LNCaP clone FGC (cell line): ENCODE results near the gene PFN4.
"Not testable (repeated sequence)": the region's sequence is repeated elsewhere in the genome, so short reads cannot be mapped to it uniquely, and the experiment has no call there.

Experiments used
- DNase-seq: peaks from one replicate; pipeline ENCODE4 v3.0.0-alpha.2; 2011; ENCODE audit warnings: low read depth
- H3K4me3 ChIP-seq: 2 replicates; pipeline ENCODE4 v1.5.1; 2011; ENCODE audit warnings: mild to moderate bottlenecking, low read depth, low read length, control low read depth
- TF ChIP-seq, protein P1 (sequence below): IDR thresholded peaks from 2 replicates; pipeline ENCODE4 v1.5.1; 2012; ENCODE audit warnings: mild to moderate bottlenecking; ENCODE audit not compliant: control insufficient read depth, insufficient read depth; ENCODE audit errors: extremely low read depth

Gene PFN4

DNA sequence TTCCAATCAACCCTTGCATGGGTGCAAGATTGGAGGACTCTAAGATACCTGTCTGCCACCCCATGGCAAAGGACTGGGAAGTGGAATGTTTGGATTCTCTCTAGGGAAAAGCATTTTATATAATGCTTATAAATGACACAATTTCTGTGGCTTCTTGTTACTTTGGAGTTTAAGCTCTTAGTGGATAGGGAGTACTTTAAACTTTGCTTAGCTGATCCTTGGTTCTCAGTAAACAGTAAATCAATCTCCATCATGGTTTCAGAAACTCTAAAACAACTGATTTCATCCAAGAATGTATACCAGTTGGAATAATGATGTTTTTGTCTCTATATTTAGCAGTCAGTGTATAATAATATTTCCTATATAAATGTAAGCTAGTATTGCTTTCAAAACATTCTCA is 37.6 kb upstream of the PFN4 start:
- no peak for DNase-seq
- TF ChIP-seq, protein P1, sequence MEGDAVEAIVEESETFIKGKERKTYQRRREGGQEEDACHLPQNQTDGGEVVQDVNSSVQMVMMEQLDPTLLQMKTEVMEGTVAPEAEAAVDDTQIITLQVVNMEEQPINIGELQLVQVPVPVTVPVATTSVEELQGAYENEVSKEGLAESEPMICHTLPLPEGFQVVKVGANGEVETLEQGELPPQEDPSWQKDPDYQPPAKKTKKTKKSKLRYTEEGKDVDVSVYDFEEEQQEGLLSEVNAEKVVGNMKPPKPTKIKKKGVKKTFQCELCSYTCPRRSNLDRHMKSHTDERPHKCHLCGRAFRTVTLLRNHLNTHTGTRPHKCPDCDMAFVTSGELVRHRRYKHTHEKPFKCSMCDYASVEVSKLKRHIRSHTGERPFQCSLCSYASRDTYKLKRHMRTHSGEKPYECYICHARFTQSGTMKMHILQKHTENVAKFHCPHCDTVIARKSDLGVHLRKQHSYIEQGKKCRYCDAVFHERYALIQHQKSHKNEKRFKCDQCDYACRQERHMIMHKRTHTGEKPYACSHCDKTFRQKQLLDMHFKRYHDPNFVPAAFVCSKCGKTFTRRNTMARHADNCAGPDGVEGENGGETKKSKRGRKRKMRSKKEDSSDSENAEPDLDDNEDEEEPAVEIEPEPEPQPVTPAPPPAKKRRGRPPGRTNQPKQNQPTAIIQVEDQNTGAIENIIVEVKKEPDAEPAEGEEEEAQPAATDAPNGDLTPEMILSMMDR, result no peak
- H3K4me3 ChIP-seq, result no peak overlapping the region

DNA sequence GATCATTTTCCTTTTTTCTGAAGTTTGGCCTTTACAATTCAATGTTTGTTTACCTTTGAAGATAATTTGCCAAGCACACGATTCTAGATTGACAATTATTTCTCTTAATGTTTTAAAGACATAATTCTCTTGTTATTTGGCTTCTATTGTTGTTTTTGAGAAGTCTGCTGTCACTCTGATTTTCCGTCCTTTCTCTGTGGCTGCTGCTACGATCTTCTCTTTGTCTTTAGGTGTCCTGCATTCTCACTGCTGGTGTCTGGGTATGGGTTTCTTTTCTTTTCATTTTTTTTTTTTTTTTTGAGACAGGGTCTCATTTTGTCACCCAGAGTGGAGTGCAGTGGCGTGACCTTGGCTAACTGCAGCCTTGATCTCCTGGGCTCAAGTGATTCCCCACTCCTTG is 36.6 kb upstream of the PFN4 start:
- no peak overlapping the region for H3K4me3 ChIP-seq
- DNase-seq, result no peak
- TF ChIP-seq, protein P1, result no peak

DNA sequence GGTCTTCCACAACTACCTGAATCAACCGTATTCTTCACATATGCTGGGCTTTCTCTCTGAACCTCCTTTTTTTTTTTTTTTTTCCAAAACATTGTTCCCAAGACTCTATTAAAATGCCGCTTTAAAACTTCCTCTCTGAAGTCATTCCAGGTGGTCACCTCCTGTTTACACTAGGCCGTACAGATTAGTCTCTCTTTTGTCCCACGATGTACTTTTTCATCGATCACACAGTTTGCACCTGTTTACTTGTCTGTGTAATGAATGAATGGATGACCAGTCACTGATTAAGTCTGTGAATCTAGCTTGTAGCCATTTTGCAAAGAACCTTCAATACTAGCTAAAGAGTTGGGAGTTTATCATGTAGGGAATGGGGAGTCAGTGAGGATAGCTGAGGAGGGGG is 35.0 kb upstream of the PFN4 start:
- TF ChIP-seq, protein P1, result no peak

DNA sequence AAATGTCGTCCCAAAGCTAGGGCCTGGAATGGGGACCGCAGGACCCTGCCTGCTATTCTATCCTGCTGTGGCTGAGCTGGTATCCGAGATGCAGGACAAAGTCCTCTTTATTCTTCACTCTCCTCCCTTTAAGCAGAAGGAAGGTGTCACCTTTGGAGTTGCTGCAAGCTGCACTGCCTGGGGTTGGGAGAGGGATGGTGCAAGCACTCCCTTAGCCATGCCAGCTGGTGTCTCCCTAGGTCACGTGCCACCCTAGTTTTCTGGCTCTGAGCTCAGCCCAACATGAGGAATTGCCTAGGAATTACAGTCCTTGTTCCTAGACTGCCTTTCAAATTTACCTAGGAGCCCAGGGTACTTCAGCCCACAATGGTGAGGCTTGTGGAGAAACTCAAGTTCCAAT is 30.3 kb upstream of the PFN4 start:
- DNase-seq, result no peak
- TF ChIP-seq, protein P1, result no peak

More for the DNA sequence above, 35.0 kb upstream of the PFN4 start:
- no peak for DNase-seq
- H3K4me3 ChIP-seq, result no peak overlapping the region

DNA sequence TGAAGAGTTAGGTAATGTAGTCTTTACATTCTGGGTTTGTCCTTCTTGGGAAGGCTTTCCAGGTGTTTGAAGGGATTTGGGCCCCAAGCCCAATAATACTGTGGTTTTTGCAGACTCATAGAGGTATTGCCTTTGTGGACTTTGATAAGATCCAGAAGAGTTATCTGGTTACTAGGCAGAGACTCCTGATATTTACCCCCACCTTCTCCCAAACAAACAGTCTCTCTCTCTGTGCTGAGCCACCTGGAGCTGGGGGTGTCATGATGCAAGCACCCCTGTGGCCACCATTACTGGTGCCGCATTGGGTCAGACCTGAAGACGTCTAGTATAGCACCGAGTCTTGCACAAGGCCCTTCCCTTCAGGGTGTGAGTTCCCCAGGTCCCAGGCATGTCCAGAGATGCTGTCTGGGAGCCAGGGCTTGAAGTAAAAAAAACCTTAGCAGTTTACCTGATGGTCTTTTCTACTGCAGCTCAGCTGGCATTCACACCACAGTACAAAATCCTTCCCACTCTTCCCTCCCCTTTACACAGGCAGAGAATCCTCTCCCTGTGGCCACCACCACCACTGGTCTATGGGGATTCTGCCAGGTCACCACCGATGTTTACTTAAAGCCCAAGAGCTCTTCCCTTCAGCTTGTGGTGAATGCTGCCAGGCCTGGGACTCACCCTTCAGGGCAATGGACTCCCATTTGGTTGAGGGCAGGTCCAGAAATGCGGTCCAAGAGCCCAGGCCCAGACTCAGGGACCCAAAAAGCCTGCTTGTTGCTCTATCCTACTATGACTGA is 29.5 kb upstream of the PFN4 start:
- TF ChIP-seq, protein P1, result no peak
- no peak overlapping the region for H3K4me3 ChIP-seq
- no peak for DNase-seq

More for the DNA sequence above, 30.3 kb upstream of the PFN4 start:
- no peak overlapping the region for H3K4me3 ChIP-seq

DNA sequence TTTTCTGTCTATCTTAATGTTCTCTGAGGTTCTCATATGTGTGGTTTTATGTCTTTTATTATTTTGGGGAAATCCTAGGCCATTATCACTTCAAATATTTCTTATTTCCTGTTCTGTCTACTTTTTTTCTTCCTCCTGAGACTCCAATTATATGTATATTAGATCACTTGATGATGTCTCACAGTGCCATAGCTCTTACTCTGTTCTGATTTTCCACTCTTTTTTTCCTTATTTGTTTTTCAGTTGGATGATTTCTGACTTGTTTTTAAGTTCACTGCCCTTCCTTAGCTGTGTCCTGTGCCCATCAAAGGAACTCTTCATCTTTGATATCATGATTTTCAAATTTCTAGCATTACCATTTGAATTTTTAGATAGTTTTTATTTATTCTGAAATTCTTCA is 24.2 kb upstream of the PFN4 start:
- H3K4me3 ChIP-seq, result no peak overlapping the region
- TF ChIP-seq, protein P1, result no peak
- no peak for DNase-seq

DNA sequence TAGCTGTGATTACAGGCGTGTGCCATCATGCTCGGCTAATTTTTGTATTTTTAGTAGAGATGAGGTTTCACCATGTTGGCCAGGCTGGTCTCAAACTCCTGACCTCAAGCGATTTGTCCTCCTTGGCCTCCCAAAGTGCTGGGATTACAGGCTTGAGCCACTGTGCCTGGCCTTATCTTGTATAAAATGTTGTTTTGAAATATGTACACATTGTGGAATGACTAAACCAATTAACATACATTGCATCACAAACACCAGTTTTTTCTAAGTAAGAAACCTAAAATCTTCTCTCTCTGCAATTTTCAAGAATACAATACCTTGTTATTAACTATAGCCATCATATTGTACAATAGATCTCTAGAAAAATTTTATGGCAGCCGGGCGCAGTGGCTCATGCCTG is 17.2 kb upstream of the PFN4 start:
- H3K4me3 ChIP-seq, DNase-seq: not testable (repeated sequence)

DNA sequence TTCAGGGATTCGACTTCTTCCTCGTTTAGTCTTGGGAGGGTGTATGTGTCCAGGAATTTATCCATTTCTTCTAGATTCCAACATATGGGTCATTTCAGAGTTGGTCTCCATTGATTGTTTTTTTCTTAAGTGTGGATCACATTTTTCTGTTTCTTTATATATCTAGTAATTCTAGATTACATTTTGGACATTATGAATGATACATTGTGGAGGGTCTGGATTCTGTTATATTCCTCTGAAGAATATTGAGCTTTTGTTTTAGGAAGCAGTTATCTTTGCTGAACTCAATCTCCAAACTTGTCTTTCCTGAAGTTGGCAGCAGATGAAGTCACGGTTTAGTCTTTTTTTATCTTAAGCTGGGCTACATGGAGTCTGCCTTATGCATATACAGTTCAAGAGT is 9.4 kb upstream of the PFN4 start:
- TF ChIP-seq, protein P1, result no peak
- H3K4me3 ChIP-seq, result no peak overlapping the region
- no peak for DNase-seq
